Epidermal melanocyte (primary cell): ENCODE results near the gene CCDC174.

Source experiments
- DNase-seq: peaks from one replicate; pipeline ENCODE4 v3.0.0; 2011; ENCODE audit warnings: low spot score; ENCODE audit not compliant: insufficient read length

CCDC174 gene

GRCh38 chr3:14701676-14702075 lies 50.1 kb downstream of the CCDC174 start:
- no peak for DNase-seq

GRCh38 chr3:14703128-14703750 lies 51.7 kb downstream of the CCDC174 start:
- no peak for DNase-seq

- no peak for DNase-seq
Observed at GRCh38 chr3:14703791-14704190, 52.2 kb downstream of the CCDC174 start.

- DNase-seq = no peak
Observed at GRCh38 chr3:14706096-14706495, 54.5 kb downstream of the CCDC174 start.

GRCh38 chr3:14716591-14716990 lies 65.0 kb downstream of the CCDC174 start:
- no peak for DNase-seq

DNA sequence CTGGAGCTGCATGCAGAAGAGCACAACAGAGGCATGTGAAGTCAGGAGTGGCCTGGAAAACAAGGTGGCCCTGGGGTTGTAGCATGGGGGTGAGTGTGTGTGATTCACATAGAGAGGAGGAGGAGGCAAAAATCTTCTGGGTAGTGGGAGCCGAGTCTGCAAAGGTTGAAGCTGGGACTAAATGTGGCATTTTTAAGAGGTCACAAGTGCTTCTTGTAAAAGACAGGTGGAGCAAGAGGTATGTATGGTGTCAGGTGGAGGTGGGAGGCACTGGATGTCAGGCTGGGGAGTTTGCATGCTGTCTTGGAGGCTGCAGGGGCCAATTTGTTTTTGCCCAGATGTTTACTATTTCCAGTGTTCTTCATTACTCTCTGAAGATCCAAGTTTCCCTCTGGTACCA lies 65.7 kb downstream of the CCDC174 start:
- no peak for DNase-seq

- no peak for DNase-seq
Observed at GRCh38 chr3:14718539-14718938, 67.0 kb downstream of the CCDC174 start.

- DNase-seq = no peak
Observed at GRCh38 chr3:14719006-14719405, 67.4 kb downstream of the CCDC174 start.

GRCh38 chr3:14721126-14721864 lies 69.7 kb downstream of the CCDC174 start:
- DNase-seq = no peak
